Measurements from ENCODE around the gene PIGN. TPM values are rescaled to one million over a fixed set of nuclear protein-coding genes. Genes with fewer than 3 reads are reported as not detected.

PIGN gene
- total RNA-seq, 4 donors from 2014 or later, result 10.6 to 16.9 (median 12.4) TPM

DNA sequence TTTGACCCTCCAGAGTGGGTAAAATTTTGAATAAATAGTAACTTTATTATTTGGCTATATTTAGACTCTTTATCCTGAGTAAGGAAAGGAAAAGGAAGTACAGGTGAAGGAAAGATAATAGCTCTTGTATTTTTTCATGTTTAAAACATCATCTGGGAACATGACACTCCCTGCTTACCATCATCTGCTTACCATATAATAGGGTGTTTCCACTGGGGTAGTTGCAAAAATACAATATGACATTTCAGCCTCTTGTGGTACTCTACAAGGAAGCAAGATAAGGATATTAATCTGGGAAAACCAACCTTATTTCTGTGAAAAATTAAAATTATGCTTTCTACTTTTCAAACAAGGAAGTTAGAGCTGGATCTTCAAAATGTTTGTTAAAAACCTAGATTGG is 10.1 kb upstream of the PIGN start:
- Histone ChIP-seq H3K4me3 (no peak overlapping the region), H3K4me1 (peaks cover 0 to 14% (median 10%) of the 10 kb centered on the region in 4 donors), H3K27me3 (no peaks in the 10 kb centered on the region), H3K36me3 (no peaks in the 10 kb centered on the region), H3K9me3 (no peaks in the 10 kb centered on the region), H3K27ac (replicated peaks in 1 of 4) (no peak overlapping the region)
- DNase-seq (ENCODE audit: extremely low spot score), result no peak
- TF ChIP-seq POLR2AphosphoS5 (IDR thresholded peaks at IDR 0.05) (no peak), EP300 (IDR thresholded peaks at IDR 0.05) (no peak), POLR2A (IDR thresholded peaks at IDR 0.05; ENCODE audit: low read depth) (no peak)
- TF ChIP-seq, protein P1, sequence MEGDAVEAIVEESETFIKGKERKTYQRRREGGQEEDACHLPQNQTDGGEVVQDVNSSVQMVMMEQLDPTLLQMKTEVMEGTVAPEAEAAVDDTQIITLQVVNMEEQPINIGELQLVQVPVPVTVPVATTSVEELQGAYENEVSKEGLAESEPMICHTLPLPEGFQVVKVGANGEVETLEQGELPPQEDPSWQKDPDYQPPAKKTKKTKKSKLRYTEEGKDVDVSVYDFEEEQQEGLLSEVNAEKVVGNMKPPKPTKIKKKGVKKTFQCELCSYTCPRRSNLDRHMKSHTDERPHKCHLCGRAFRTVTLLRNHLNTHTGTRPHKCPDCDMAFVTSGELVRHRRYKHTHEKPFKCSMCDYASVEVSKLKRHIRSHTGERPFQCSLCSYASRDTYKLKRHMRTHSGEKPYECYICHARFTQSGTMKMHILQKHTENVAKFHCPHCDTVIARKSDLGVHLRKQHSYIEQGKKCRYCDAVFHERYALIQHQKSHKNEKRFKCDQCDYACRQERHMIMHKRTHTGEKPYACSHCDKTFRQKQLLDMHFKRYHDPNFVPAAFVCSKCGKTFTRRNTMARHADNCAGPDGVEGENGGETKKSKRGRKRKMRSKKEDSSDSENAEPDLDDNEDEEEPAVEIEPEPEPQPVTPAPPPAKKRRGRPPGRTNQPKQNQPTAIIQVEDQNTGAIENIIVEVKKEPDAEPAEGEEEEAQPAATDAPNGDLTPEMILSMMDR (IDR thresholded peaks at IDR 0.05), result no peak
- intact Hi-C loops (cut with DNase I), result no loop called here

DNA sequence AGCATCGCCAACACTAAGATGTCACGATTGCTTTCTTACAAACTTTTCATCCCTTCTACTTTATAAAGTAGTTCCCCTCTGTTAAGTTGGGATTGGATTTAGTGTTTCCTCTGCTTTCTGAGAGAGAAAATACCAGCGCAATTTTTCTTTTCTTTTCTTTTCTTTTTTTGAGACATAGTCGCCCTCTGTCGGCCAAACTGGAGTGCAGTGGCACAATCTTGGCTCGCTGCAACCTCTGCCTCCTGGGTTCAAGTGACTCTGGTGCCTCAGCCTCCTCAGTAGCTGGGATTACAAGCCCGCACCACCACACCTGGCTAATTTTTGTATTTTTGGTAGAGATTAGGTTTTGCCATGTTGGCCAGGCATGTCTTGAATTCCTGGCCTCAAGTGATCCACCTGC is 9.2 kb upstream of the PIGN start:
- TF ChIP-seq, protein P1 (IDR thresholded peaks at IDR 0.05), result no peak
- TF ChIP-seq POLR2AphosphoS5 (IDR thresholded peaks at IDR 0.05), result no peak
- TF ChIP-seq POLR2A (IDR thresholded peaks at IDR 0.05; ENCODE audit: low read depth), result no peak
- Histone ChIP-seq H3K27me3 (no peaks in the 10 kb centered on the region), H3K36me3 (no peaks in the 10 kb centered on the region), H3K27ac (replicated peaks in 1 of 4) (no peak overlapping the region), H3K4me3 (no peak overlapping the region), H3K4me1 (peaks cover 4 to 17% (median 12%) of the 10 kb centered on the region in 4 donors), H3K9me3 (no peaks in the 10 kb centered on the region)
- WGBS, result 93% methylated on average over 7 of the region's 7 CpGs
- DNase-seq (ENCODE audit: extremely low spot score), result no peak
- intact Hi-C loops (cut with DNase I), result no loop called here

DNA sequence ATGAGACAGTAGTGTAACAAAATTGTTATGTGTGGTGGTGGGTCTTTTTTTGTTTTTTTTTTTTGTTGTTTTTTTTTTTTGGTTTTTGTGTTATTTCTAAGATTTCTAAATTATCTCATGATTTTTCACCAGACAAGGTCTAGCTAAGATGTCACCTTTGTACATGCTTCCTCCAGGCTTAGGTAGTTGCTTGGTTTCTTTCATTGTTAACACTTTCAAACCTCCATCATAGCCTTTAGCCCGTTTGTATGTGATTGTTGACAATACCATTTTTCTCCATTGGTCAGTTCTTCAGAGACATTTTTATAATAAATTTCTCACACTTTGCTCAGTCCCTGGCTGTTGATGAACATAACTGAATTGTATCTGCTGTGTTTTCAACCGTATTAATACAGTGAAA is 2.4 kb upstream of the PIGN start:
- Histone ChIP-seq H3K36me3 (no peaks in the 10 kb centered on the region), H3K4me1 (peaks cover 30 to 54% (median 53%) of the 10 kb centered on the region in 4 donors)

DNA sequence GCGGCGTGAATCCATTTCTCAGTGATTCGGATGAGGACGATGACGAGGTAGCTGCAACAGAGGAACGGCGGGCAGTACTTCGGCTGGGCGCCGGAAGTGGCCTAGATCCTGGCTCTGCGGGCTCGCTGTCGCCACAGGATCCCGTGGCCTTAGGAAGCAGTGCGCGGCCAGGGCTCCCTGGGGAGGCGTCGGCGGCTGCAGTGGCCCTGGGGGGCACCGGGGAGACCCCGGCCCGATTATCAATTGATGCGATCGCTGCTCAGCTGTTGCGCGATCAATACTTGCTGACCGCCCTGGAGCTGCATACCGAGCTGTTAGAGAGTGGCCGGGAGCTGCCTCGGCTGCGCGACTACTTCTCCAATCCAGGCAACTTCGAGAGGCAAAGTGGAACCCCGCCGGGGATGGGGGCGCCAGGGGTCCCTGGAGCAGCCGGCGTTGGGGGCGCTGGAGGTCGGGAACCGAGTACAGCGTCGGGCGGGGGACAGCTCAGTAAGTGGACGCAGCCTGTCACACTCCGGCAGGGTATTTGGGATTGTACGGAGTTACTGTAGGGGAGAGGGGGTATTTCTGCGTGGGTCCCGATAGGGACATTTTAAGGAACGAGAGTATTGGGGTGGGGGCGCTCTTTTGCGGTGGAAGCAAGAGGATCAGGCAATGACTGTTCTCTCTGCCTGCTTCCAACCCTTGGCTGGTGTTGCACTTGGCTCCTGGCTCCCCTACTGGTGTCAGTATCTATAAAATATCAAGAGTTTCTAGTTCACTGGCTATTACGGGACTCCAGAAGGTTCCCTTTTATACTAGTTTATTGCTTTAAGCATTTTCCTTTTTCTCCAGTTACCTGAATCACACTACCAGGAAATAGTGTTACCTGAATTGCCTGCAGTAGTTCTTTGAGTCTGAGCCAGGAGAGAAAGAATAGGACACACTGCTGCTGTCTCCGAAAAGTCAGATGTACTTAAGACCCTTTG is 971 bp upstream of the PIGN start:
- intact Hi-C loops (cut with DNase I), result loop anchor here (2.0 to 10.0 kb wide), 3 partner anchors 61 to 1237 kb away; partner anchors contain the start of gene VPS4B
- WGBS, result 2% methylated on average over 31 of the region's 54 CpGs

More for the DNA sequence above, 2.4 kb upstream of the PIGN start:
- no peak for TF ChIP-seq EP300 (IDR thresholded peaks at IDR 0.05)
- TF ChIP-seq POLR2AphosphoS5 (IDR thresholded peaks at IDR 0.05), result no peak
- TF ChIP-seq, protein P1 (IDR thresholded peaks at IDR 0.05), result no peak
- no peak for TF ChIP-seq POLR2A (IDR thresholded peaks at IDR 0.05; ENCODE audit: low read depth)
- no peaks in the 10 kb centered on the region for H3K9me3 ChIP-seq
- peak overlapping the region in 3 of 4 donors; percentile 88 to 96 (median 92) for H3K4me3 ChIP-seq
- no peak for DNase-seq (ENCODE audit: extremely low spot score)
- no peaks in the 10 kb centered on the region for H3K27me3 ChIP-seq
- no peak overlapping the region for H3K27ac ChIP-seq (replicated peaks in 1 of 4)
- intact Hi-C loops (cut with DNase I), result loop anchor here (10.0 kb wide), 2 partner anchors 396 to 1236 kb away; partner anchors contain the start of gene VPS4B
- 30% methylated on average over 2 of the region's 2 CpGs for WGBS

More for the DNA sequence above, 971 bp upstream of the PIGN start:
- peak overlapping the region; percentile 88 to 98 (median 94) for H3K4me3 ChIP-seq
- no peaks in the 10 kb centered on the region for H3K27me3 ChIP-seq
- TF ChIP-seq, protein P1 (IDR thresholded peaks at IDR 0.05), result peak in 1 of 3 experiments; percentile 2
- no peak for TF ChIP-seq EP300 (IDR thresholded peaks at IDR 0.05)
- H3K27ac ChIP-seq (replicated peaks in 1 of 4), result peak overlapping the region; percentile 78 to 89 (median 84)
- no peaks in the 10 kb centered on the region for H3K36me3 ChIP-seq
- no peak for DNase-seq (ENCODE audit: extremely low spot score)
- peaks cover 30 to 60% (median 50%) of the 10 kb centered on the region in 4 donors for H3K4me1 ChIP-seq
- no peaks in the 10 kb centered on the region for H3K9me3 ChIP-seq

Measured in esophagus muscularis mucosa (tissue), 4 donors.